ENCODE results near the gene STX10. TPM values are rescaled to one million over a fixed set of nuclear protein-coding genes. Genes with fewer than 3 reads are reported as not detected.

Gene STX10
- total and polyA plus RNA-seq, 2 of the 4 experiments (the other 2 are of a cell fraction): 64.9 to 82.0 TPM

- TF ChIP-seq, protein P1, sequence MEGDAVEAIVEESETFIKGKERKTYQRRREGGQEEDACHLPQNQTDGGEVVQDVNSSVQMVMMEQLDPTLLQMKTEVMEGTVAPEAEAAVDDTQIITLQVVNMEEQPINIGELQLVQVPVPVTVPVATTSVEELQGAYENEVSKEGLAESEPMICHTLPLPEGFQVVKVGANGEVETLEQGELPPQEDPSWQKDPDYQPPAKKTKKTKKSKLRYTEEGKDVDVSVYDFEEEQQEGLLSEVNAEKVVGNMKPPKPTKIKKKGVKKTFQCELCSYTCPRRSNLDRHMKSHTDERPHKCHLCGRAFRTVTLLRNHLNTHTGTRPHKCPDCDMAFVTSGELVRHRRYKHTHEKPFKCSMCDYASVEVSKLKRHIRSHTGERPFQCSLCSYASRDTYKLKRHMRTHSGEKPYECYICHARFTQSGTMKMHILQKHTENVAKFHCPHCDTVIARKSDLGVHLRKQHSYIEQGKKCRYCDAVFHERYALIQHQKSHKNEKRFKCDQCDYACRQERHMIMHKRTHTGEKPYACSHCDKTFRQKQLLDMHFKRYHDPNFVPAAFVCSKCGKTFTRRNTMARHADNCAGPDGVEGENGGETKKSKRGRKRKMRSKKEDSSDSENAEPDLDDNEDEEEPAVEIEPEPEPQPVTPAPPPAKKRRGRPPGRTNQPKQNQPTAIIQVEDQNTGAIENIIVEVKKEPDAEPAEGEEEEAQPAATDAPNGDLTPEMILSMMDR (conservative IDR thresholded peaks at IDR 0.05; ENCODE audit: low read depth, low read length): no peak
These were observed 32.3 kb downstream of the STX10 start, which contains the start of gene NACC1 (continued) for GRCh38 chr19:13117772-13118423.

Data from IMR-90 (cell line).